Measurements from ENCODE around the gene MSN.
"Not testable (repeated sequence)": the region's sequence is repeated elsewhere in the genome, so short reads cannot be mapped to it uniquely, and the experiment has no call there.

The MSN gene

GRCh38 chrX:65750674-65751469 is 83.4 kb downstream of the MSN start:
- no peak for TF ChIP-seq CTCF (conservative IDR thresholded peaks at IDR 0.05; ENCODE audit: control insufficient read depth, insufficient read depth, low read depth, low read length)
- no peak overlapping the region for H3K4me3 ChIP-seq (ENCODE audit: control insufficient read depth, low read depth, low read length)
- DNase-seq (ENCODE audit: low read depth): no peak

DNA sequence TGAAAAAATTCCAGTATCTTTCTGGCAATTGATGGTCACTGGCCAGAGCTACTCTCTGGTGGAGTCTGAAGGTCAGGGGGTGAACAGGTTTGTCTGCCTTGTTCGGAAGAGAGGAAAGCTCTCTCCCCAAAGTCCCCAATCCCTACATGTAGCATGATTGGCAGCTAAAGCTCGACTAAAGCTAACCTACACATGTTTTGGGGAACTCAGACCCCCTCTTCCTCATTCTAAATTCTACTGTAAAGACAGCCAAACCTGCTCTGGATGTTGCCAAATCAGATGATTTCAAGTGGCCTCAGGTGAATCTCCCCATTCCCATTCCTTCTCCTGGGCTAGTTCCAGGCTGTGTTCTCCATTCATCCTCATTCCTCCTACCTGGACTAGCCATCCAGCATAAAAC is 84.1 kb downstream of the MSN start:
- TF ChIP-seq CTCF (conservative IDR thresholded peaks at IDR 0.05; ENCODE audit: control insufficient read depth, insufficient read depth, low read depth, low read length): no peak

GRCh38 chrX:65752294-65752693 is 84.8 kb downstream of the MSN start:
- no peak for DNase-seq (ENCODE audit: low read depth)
- H3K4me3 ChIP-seq (ENCODE audit: control insufficient read depth, low read depth, low read length): no peak overlapping the region
- TF ChIP-seq CTCF (conservative IDR thresholded peaks at IDR 0.05; ENCODE audit: control insufficient read depth, insufficient read depth, low read depth, low read length): no peak

More for the DNA sequence above, 84.1 kb downstream of the MSN start:
- H3K4me3 ChIP-seq (ENCODE audit: control insufficient read depth, low read depth, low read length): no peak overlapping the region
- DNase-seq (ENCODE audit: low read depth): no peak

DNA sequence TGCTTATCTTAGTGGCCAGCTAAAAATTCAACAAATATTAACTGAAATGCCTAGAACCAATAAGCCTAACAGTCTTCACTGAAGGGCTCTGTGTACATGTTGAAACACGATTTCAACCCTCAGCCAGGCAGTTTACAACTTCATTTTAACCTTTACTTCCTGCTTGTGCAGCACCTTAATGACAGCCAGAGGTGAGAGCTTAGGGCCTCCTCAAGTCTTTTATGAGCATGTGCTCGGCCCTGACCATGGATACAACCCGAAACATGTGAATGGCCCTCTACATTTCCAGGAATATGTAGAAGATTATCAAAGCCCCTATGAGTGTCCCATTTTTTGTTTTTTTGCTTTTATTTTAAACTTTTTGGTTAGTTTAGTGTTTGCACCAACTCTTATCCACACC is 88.3 kb downstream of the MSN start:
- no peak for TF ChIP-seq CTCF (conservative IDR thresholded peaks at IDR 0.05; ENCODE audit: control insufficient read depth, insufficient read depth, low read depth, low read length)
- DNase-seq (ENCODE audit: low read depth): no peak

GRCh38 chrX:65757943-65758342 is 90.5 kb downstream of the MSN start:
- no peak for TF ChIP-seq CTCF (conservative IDR thresholded peaks at IDR 0.05; ENCODE audit: control insufficient read depth, insufficient read depth, low read depth, low read length)
- no peak for DNase-seq (ENCODE audit: low read depth)
- H3K4me3 ChIP-seq (ENCODE audit: control insufficient read depth, low read depth, low read length): no peak overlapping the region

More for the DNA sequence above, 88.3 kb downstream of the MSN start:
- no peak overlapping the region for H3K4me3 ChIP-seq (ENCODE audit: control insufficient read depth, low read depth, low read length)

GRCh38 chrX:65758505-65758904 is 91.1 kb downstream of the MSN start:
- no peak for TF ChIP-seq CTCF (conservative IDR thresholded peaks at IDR 0.05; ENCODE audit: control insufficient read depth, insufficient read depth, low read depth, low read length)
- H3K4me3 ChIP-seq (ENCODE audit: control insufficient read depth, low read depth, low read length): no peak overlapping the region
- no peak for DNase-seq (ENCODE audit: low read depth)

GRCh38 chrX:65759525-65759924 is 92.1 kb downstream of the MSN start:
- DNase-seq (ENCODE audit: low read depth); H3K4me3 ChIP-seq (ENCODE audit: control insufficient read depth, low read depth, low read length): not testable (repeated sequence)
